Measurements from ENCODE around the gene SERPINB6.

The SERPINB6 gene

GRCh38 chr6:2969549-2969948 is 1.8 kb downstream of the SERPINB6 start:
- no peak for DNase-seq (ENCODE audit: low read depth)
- TF ChIP-seq CTCF (IDR thresholded peaks at IDR 0.05; ENCODE audit: insufficient read depth, low read depth, low read length, missing control alignments): no peak
- H3K4me3 ChIP-seq (ENCODE audit: low read depth, low read length): no peak overlapping the region

- H3K4me3 ChIP-seq (ENCODE audit: low read depth, low read length): no peak overlapping the region
- TF ChIP-seq CTCF (IDR thresholded peaks at IDR 0.05; ENCODE audit: insufficient read depth, low read depth, low read length, missing control alignments): no peak
- DNase-seq (ENCODE audit: low read depth): no peak
Measured at GRCh38 chr6:2968600-2969135, 2.7 kb downstream of the SERPINB6 start.

- TF ChIP-seq CTCF (IDR thresholded peaks at IDR 0.05; ENCODE audit: insufficient read depth, low read depth, low read length, missing control alignments): no peak
- DNase-seq (ENCODE audit: low read depth): no peak
- no peak overlapping the region for H3K4me3 ChIP-seq (ENCODE audit: low read depth, low read length)
Measured at GRCh38 chr6:2967936-2968335, 3.4 kb downstream of the SERPINB6 start.

GRCh38 chr6:2966347-2966746 is 5.0 kb downstream of the SERPINB6 start:
- H3K4me3 ChIP-seq (ENCODE audit: low read depth, low read length): no peak overlapping the region
- no peak for TF ChIP-seq CTCF (IDR thresholded peaks at IDR 0.05; ENCODE audit: insufficient read depth, low read depth, low read length, missing control alignments)
- DNase-seq (ENCODE audit: low read depth): no peak

- no peak for DNase-seq (ENCODE audit: low read depth)
- TF ChIP-seq CTCF (IDR thresholded peaks at IDR 0.05; ENCODE audit: insufficient read depth, low read depth, low read length, missing control alignments): no peak
- H3K4me3 ChIP-seq (ENCODE audit: low read depth, low read length): no peak overlapping the region
Measured at GRCh38 chr6:2964793-2965505, 6.4 kb downstream of the SERPINB6 start.

GRCh38 chr6:2963756-2964155 is 7.6 kb downstream of the SERPINB6 start:
- H3K4me3 ChIP-seq (ENCODE audit: low read depth, low read length): no peak overlapping the region
- no peak for TF ChIP-seq CTCF (IDR thresholded peaks at IDR 0.05; ENCODE audit: insufficient read depth, low read depth, low read length, missing control alignments)
- DNase-seq (ENCODE audit: low read depth): no peak

GRCh38 chr6:2962636-2963035 is 8.7 kb downstream of the SERPINB6 start:
- DNase-seq (ENCODE audit: low read depth): no peak
- TF ChIP-seq CTCF (IDR thresholded peaks at IDR 0.05; ENCODE audit: insufficient read depth, low read depth, low read length, missing control alignments): no peak
- H3K4me3 ChIP-seq (ENCODE audit: low read depth, low read length): no peak overlapping the region

Data from GM12865 (cell line).